GM21786 (cell line): ENCODE measurements around the gene ENPP6.
"Not testable (repeated sequence)": the region's sequence is repeated elsewhere in the genome, so short reads cannot be mapped to it uniquely, and the experiment has no call there.

ENCODE experiments used
- ATAC-seq: cut with Tn5 transposase; IDR thresholded peaks from one replicate; pipeline ENCODE4 v1.9.1; 2021; ENCODE audit not compliant: unreplicated experiment

ENPP6 gene

DNA sequence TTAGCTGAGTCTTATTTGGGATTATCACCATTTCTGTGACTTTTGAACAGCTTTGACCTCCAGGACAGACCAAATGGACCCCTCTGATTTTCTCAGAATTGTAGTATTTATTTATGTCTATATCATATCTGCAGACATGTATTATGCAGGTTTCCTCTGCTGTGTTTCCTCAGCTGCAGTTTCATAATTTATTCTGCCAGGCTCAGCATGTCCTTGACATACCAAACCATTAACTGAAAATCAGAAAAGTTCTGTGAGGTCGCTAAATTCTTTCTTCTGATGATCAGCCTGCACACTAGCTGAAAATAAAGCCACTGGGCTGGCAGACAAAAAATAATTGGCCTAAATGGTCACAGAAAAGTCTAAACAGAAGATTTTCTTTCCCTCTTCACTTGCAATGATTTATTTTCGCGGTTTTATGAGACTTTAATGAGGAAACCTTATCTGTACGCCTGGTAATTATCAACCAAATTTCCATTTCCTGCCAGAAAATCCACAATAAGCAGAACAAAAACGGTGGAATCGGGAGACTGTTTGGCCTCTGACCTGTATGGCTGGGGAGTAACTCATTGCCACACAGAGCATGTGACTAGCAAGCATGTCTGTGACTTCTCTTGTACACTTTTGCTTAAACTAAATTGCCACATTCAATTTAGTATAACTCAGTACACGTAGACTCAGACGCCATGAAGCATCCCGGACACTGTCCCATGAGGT is 150.9 kb downstream of the ENPP6 start:
- no peak for ATAC-seq

DNA sequence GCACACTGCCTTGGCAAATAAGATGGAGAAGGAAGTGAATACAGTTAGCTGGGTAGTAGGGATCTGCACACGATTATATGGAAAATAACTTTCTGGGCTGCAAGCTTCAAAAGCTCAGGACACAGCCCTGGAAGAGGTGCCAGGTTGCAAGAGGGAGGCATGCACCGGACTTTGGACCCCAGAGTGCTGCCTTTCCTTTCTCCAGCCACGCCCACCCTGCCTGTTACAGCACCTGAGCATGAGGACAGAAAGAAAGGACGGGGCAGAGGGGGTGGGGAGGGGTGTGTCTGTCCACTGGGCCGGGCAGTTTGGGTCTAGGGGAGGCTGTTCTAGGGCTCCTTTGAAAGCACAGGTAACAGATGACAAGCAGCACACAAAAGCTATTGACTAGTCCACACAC is 152.8 kb downstream of the ENPP6 start:
- no peak for ATAC-seq

DNA sequence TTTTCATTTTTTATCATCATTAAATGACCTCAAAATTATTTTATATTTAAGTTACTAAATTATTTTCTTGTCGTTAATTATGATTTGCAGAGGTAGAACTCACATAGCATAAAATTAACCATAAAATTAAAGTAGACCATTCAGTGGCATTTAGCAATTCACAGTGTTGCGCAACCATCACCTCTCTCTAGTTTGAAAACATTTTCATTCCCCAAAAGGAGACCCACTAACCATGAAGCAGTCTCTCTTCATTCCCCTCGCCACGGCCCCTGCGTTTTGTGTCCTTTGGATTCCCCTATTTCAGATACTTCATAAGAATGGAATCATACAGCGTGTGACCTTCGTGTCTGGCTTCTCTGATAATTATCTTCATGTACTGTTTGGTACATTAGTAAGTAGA is 154.9 kb downstream of the ENPP6 start:
- no peak for ATAC-seq

GRCh38 chr4:184061582-184061981 is 156.1 kb downstream of the ENPP6 start:
- no peak for ATAC-seq

DNA sequence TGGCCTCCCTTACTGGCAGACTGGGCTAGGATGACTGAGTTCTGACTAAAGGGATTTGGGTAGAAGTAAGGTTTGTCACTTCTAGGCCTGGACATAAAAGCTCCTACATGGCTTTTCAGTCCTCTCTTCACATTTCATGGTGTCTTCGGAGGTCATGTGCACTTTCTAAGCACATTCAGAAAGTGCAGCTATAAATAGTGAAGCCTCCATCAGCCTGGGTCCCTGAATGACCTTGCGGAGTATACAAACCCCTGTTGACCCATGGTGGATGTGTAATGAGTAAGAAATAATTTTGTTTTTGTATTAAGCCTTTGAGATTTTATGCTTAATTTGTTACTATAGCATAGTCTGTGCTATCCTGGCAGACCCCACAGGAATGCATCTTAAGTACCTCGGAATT is 158.6 kb downstream of the ENPP6 start:
- ATAC-seq: no peak

DNA sequence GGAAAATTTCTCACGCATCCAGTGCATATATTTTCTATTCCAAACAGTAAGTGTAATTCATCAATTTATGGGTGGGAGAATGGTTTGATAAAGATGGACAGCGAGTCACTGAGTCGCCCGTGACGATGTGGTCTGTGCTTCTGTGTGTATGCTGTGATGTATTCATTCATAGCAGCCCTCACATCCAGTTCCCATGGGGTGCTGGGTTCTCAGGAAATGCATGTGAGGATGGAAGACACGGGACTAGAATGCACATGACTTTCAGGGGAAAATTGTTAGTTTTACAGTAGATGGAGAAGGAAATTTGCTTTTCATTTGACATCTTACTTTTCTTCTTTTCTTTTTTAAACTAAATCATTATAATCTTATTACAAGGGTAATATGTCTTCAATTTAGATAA is 159.6 kb downstream of the ENPP6 start:
- ATAC-seq: no peak

DNA sequence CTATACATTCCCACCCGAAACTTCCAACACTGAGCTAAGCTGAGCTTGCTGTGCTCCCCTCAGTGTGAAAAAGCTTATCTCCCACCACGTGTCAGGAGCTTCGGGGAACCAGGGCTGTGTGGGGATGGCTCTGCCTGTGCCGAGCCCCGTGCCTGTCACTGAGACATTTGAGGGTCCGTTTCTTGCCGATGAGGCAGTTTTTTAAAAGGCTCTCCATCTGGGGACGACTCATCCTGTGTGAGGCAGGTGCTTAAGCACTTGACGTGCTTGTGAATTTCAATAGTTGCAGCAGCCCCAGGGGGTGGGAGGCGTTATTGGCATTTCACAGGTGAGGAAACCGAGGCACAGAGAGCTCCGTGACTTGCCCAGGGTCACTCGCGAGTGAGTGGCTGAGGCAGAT is 160.8 kb downstream of the ENPP6 start:
- no peak for ATAC-seq

DNA sequence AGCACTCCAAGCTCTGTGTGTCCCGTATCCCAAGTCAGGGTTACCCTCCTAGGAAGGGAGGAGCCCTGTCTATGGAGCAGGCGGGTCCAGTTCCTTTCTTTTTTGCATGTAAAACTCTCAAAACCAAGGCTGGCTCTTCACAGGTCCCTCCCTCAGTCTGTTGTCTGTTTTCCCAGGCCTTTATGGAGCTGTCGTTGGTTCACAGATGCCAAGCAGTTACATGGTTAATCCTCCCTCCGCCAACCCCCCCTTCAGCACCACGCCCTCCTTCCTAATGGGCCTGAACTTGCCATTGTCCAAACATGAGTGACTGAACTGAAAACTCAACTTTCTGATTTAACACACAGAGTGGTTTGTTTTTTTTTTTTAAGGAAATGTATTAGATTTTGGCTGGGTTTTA is 164.2 kb downstream of the ENPP6 start:
- ATAC-seq: no peak

GRCh38 chr4:184052616-184053015 is 165.1 kb downstream of the ENPP6 start:
- no peak for ATAC-seq

GRCh38 chr4:184051262-184051661 is 166.4 kb downstream of the ENPP6 start:
- not testable (repeated sequence) for ATAC-seq

DNA sequence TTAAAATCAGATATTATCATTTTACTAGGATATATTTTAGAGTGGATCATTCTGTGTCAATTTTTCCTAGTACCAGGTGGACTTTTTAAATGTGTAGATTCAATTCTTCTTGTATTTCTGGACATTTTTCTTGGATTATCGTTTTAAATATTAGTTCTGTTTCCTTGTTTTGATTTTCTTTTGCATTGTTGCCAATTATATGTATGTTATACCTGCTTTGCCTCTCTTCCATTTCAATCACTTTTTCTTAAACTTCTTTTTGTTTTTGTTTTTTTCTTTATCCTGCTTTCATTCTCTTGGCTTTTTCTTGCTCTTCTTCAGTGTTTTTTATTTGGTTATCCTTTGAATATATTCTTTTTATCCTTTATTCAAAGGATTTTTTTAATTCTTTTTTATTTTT is 171.5 kb downstream of the ENPP6 start:
- ATAC-seq: no peak

GRCh38 chr4:184041156-184041555 is 176.5 kb downstream of the ENPP6 start:
- ATAC-seq: no peak

- no peak for ATAC-seq
Measured at GRCh38 chr4:184039963-184040383, 177.7 kb downstream of the ENPP6 start.
